HG03139 (cell line): Measurements from ENCODE around the gene RNF182.
"Not testable (repeated sequence)": the region's sequence is repeated elsewhere in the genome, so short reads cannot be mapped to it uniquely, and the experiment has no call there.

Experiments used
- ATAC-seq: cut with Tn5 transposase; IDR thresholded peaks from one replicate; pipeline ENCODE4 v1.9.1; 2021; ENCODE audit not compliant: unreplicated experiment

RNF182 gene

DNA sequence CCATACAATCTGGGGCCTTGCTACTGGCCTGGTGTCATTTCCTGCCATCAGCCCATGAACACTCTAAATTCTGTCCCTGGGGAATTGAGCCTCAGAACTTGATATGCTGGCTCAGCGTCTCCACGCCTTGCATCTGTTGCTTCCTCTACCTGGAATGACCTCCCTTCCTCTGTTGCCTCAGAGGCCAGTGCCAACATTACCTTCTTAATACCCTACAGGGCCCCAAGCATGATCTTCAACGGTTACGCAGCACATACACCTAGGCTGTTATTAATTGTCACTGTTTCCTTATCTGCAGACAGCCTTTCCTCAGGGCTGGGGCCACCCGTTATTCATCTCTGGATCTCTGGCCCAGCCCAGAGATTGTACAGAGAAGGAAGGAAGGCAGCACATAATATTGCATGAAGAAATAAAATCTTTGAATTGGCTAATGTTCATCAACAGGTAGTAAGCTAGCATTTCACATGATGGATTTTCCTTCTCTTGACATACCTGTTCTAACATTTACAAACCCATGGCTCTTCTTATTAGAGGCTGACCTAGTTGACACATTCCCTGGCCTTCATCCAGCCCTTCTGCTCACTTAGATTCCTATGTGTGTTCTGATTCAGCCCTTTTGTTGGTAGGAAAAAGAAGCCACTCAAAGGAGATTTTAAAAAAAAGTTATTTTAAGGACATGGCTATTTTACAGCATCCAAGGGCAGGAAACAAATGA lies 8.4 kb upstream of the RNF182 start:
- no peak for ATAC-seq

DNA sequence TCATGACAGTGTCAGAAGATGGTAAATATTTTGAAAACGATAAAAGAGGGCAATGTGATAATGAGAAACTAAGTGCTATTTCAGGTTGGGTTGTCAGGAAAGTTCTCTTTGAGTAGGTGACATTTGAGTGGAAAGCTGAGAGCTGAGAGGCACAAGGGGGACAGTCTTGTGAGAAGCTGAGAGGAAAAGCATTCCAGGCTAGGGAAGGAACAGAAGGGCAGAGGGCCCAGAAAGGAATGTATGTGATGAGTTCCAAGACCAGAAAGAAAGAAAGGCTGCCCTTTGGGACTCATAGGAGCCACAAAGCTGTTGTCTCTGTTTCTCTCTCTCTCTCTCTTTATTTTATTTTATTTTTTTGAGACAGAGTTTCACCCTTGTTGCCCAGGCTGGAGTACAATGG lies 7.6 kb upstream of the RNF182 start:
- no peak for ATAC-seq

DNA sequence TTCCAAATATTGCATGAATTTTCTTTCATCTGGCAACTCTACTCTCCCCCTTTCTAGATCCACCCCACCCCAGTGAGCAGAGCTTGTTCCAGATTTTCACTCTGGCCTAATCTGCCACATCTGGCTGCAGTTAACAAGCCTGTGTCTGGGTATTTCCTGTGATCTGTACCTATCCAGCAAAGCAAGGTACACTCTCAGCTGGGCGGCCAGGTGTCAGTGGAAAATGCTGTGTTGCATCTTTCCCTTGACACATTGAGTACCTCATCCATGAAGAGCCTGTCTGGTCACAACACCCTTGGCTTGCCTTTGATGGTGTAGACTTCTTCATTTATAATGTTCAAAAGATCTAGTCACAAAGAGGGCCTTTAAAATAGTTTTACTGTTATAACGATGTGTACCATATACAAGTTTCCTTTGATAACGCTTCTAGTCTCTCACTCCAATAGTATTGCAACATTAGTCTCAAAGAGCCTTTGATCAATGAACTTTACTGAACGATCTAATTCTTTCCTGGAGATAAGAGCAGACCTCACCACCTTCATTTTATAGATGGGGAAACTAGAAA lies 6.0 kb upstream of the RNF182 start:
- ATAC-seq: no peak

DNA sequence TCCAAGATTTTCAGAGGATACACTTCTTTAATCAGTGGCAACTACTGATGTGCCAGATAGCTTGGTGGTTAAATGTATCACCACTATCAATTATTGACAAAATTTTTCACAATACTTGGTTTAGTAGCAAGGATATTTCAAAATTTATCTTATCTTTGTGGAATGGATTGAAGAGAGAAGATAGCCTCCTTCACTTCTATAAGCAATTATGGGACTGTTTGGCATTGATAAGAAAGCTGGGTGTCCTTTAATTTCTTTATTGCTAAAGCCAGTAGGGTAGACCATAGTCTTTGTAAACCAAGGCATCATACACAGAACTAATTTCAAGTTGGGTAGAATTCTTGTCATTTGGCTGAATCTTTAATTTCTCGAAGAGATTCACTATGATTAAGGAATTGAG lies 4.9 kb upstream of the RNF182 start:
- no peak for ATAC-seq

DNA sequence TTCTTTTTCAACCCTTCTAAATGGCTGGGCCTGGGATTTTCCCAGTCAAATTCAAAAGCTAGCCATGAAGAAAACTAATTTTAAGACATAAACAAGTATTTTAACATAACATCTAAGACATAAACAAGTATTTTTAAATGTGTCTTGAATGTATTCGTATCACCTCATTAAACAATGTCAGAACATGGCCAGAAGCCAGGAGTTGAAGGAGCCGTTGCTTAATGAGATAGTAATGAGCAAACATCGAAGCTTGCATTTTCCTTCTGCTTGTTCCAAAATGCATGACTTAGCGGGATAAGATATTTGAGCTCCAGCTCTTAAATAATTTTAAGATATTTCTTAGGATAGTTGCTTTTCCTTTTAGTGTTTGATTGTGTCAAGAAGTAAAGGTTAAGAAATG lies 4.2 kb upstream of the RNF182 start:
- ATAC-seq: no peak

DNA sequence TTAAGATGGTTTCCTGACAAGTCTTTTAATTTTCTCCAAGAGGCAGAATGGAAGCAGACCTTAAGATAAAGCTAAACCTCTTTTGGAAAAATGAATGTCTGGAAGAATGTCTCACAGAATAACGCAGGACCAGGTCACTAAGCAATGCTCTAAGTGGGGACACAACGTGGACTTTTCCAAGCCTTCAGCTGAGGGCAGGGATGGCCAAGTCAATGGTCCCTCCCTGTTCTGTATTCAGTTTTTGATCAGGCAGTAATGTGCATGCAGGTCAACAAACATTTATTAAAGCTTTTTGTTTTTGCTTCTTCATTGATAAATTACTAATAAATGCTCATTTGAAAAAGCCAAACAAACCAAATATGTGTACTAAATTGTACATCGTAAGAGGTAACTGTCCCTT lies 2.0 kb upstream of the RNF182 start:
- no peak for ATAC-seq

DNA sequence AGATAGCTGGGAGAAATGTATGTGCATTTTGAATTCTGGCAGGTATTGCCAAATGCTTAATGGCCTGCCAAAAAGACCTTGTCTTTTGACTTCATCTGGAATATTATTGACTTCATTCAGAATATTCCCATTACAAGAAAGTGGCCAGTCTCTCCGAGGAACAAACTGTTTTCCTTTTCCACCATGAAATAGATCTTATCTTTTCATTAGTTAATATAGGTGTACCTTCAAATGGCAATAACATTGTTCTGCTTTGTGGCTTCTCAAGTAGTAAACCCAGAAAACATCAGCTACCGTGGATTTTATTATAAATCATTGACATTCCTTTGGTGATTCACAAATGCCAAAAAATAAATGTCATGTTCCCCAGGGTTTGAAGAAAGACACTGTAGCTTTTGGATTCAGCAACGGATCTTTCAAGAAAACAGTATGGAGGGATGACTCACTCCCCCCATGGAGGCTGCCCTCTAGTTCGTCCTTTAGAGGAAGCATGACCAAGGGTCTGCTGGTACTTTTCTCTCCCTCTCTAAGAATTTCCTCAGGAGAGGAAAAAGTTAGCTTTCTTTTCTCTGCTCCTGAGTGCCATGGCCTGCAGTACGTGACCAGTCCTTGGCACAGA lies 1.1 kb upstream of the RNF182 start:
- ATAC-seq: no peak

DNA sequence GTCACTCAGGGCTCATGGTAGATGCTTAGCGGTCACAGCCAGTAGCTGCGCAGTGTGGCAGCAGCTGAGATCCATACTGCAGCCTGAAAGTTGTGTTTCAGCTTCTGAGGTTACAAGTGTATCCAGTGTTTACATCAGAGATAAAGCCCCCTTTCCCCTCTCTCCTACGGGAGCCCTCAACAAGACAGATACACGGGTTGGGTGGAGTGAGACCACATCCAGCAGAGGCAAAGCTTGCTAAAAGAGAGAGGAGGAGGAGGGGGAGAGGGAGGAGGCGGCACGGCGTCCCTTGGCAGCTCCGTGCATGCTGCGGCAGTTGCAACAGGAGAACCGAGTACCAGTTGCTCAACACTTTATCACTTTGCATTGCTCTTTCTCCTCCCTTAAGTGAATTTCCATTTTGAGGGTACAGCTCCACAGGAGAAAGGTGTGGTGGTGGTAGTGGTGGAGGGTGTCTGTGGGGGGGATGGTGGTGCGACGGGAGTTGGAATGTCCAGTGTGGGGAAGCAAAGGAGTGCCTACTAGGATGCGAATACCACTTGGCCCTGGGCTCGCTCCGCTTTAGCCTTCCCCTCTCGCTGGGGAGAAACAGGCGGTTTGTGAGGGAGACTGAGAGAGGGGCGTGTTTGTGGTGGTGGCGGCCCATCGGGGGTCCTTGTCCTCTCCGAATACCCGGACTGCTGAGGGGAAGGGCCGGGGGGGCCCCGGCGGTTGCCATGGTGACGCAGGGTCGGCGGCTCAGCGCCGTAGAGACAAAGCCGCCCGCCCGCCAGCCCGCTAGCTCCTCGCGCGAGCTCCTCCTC lies 405 bp upstream of the RNF182 start:
- ATAC-seq: no peak

DNA sequence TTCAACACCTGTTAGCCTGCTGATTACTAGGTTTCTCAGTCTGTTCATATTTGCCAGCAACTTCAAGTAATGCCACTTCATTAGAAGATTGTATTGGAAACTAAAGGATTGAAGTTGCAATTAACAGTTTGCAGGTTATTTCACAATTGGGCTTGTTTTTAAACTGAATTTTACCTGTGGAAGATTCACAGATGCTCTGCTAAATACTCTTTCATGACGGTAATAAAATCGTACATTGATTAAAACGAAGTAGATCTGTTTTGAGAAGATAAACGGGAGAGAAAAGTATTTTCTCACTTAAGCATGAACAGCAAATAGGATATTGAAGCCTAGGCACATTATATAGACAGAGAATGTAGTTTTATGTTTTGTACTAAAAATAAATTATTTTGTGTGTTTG lies 1.6 kb downstream of the RNF182 start:
- no peak for ATAC-seq

DNA sequence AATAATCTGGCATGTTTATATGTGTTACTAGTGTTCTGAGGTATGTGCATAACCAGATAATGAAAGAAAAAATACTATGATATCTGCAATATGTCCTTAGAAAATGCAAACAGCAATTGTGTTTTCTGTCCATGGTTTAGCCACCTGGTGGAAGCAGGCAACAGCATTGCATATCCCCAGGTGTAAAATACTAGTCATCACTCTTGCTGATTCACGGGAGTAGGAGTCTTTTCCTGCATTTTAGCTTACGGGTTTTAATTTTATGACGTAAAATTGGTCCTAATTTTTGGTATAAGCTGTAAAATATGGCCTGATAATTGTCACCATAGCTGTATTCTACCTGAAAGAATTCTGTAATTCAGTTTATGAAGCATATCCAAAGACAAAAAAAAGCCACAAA lies 2.5 kb downstream of the RNF182 start:
- no peak for ATAC-seq

DNA sequence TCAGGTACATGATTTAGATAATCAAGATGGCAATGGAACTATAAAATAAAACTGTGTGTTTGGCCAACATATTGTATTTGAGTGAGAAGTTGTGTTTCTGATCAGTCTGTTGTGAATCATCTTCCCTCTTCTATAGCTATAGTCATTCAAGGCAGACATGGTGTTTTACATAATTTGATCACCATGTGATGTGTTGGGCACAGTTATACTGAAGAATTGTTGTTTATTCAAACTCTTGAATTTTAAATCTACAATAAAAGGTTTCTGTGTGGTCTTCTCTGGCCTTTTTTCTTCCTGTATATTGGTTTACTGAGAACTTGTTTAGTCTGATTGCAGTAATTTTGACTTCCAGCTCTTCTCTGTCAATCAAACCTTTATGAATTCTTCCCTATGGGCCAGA lies 4.4 kb downstream of the RNF182 start:
- ATAC-seq: no peak

DNA sequence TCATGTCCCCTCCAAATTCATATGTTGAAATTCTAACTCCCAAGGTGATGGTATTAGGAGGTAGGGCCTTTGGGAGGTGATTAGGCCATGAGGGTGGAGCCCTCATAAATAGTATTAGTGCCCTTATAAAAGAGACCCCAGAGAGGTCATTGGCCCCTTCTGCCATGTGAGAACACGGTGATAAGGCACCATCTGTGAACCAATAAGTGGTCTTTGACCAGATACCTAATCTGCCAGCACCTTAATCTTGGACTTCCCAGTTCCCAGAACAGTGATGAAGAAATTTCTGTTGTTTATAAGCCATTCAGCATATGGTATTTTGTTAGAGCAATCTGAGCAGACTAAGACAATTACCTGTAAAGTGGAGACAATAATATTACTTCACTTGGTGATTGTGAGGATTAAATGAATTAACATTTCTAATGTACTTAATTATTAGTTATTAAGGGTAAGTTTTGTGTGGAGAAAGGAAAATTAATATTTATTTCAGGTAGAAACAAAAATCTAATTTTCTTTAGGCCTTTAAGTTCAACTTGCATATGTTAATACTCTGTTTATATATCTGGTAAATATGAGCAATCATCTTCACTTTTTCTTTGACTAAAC lies 7.1 kb downstream of the RNF182 start:
- ATAC-seq: no peak

DNA sequence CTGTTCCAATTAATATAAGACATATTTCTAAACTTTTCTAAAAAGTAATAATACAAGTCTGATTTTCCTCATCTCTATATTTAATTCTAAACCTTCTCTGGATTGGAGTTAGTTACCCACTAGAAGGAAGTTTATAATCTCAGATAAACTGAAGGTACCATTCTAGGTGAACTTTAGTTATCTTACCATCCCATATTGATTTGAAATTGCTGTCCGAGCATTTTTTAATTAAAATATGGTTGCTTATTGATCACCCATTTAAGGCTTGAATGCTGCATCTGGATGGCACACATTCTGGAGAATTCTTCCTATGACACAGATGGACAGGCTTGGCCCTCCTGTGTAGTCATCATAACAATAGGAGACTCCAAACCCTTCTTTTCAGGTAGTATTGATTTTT lies 8.0 kb downstream of the RNF182 start:
- ATAC-seq: no peak

DNA sequence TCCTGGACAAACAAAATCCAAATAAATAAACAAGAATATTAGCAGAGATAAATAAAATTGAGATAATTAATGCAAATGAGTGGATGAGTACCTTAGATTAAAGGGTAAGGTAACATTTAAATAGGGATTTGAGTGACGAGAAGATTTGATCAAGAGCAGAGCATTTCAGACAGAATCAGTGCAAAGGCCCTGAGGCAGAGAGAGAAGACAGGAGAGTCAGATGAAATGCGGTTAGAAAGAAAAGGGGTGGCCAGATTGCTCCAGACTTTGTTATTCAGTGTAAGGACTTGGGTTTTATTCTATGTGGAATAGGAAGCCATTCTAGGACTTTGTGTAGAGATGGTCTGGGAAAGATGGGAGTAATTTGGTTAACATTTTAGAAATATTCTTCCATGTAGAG lies 10.0 kb downstream of the RNF182 start:
- no peak for ATAC-seq

DNA sequence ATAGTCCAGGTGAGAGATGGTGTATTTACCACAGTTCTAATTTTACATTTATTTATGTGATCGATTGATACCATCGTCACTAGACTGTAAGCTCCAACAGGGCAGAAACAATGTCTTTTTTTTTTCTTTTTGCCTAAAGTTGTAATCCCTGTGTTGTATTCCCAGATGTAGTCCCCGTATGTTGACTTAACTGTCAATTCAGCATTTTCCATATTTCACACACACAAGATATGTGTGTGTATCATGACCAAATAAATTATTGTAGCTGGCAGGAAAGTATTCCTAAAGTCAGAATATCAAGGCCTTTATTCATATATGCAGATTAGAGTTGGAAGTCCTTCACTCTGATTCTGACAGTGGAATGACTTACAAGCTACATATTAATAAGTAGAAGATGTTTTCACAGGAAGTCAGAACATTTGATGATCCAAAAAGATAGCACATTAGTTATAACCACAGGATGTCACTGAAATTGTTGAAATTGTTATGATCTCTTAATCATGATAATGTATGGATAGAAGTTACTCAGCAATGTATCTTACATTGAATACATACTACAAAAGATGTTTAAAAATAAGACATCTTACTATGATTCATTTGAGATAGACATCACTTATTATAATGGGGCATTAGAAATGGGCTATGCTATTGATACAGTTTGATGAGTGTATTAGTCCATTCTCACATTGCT lies 10.6 kb downstream of the RNF182 start:
- ATAC-seq: no peak

DNA sequence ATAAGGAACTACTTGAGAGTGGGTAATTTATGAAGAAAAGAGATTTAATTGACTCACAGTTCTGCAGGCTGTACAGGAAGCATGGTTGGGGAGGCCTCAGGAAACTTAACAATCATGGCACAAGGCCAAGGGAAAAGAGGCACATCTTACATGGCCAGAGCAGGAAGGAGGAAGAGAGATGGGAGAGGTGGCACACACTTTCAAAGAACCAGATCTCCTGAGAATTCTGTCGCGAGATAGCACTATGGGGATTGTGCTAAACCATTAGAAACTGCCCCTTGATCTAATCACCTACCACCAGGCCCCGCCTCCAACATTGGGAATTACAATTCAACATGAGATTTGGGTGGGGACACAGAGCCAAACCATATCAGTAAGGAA lies 11.1 kb downstream of the RNF182 start:
- ATAC-seq: not testable (repeated sequence)

DNA sequence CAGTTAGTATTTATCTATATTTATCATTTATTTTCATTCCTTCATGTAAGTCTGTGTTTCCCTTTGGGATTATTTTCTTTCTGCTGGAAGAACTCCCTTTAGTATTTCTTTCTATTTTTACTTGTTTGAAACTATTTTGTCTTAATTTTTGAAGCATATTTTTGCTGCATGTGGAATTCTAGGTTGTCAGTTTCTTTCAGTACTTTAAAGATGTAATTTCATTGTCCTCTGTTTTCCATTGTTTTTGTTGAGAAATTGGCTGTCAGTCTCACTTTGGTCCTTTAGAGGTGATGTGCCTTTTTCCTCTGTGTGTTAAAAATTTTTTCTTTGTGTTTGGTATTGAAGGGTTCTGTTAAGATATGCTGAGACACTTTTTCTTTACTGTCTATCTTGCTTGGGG lies 17.1 kb downstream of the RNF182 start:
- no peak for ATAC-seq

DNA sequence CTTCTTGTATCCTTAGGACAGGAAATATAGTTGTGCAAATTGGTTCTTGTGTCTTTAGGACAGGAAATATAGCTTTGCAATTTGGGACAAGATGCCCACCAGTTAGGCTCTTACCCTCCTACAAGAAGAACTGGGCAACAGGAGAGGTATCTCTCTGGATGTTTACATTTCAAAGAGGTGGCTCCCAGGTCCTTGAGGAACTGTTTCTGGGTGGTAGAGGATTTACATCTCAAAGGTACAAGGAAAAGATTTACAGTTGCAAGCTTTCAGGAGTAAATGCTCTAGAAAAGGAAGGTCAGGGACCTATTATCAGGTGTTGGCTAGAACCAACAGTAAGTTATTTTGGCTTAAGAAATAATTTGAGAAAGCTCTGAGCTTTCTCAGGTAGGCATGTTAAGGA lies 19.2 kb downstream of the RNF182 start:
- no peak for ATAC-seq

DNA sequence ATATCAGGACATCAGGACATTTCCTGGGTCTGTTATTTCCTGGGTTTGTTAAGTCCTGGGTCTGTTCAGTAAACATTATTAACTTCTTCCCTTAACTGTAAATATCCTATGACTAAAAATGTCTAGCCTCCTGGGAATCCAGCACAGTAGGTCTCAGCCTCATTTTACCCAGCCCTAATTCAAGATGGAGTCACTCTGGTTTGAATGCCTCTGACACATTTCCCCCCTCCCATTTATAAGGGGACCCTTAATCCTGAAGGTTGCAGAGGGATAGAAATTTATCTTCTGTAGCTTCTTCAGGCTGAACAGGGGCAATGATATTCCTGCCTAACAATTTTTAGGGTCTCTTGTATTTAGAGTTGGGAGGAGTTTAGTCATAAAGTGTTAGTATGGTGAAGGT lies 21.8 kb downstream of the RNF182 start:
- no peak for ATAC-seq

DNA sequence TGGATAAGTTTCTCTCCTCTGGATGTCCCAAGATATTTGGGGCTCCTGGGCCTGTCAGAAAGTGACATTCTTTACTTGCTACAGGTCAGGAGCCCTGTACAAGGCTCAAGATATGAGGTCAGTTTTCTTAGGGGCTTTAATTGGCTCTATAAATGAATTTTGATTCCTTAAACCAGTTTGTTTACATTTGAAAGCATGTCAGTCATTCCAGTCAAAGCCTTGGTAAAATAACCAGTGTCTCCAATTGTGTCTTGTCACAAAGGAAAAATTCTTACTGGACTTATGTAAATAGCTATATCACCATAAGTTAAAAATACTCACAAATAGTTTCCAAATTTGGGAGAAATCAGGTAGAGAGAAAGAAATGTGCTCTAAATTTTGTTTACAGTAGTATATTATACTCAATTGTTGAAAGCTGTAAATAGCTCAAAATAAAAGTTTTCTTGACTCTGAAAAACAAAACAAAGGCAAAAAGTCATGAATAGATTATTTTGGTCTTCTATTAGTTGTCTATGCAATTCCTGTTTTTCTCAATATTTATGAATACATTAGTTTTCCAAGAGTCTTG lies 22.9 kb downstream of the RNF182 start:
- no peak for ATAC-seq

DNA sequence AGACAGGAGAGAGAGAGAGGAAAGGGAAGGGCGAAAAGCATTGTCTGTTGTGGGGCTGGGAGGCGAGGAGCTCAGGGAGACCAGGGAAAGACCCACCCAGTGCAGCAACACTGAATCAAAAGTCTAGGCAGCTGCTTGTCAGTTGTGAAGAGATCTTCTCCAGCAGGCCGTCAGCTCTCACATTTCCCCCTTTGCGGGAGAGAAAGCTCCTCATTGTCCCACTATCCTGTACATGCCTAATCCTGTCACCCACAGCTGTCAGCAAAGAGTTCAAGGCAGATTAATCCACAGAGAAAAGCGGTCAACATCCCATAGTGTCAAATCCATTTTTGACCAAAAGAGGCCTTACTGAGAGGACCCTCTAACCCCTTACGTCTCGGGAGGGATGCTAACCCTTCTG lies 27.3 kb downstream of the RNF182 start:
- ATAC-seq: no peak
